ENCODE measurements around the gene SNED1.

Gene SNED1

GRCh38 chr2:240991378-240992263 lies 6.8 kb upstream of the SNED1 start:
- DNase-seq (ENCODE audit: low read depth in 3 of 3, low spot score in 1 of 3): no peak

GRCh38 chr2:240992572-240993291 lies 5.7 kb upstream of the SNED1 start:
- no peak for DNase-seq (ENCODE audit: low read depth in 3 of 3, low spot score in 1 of 3)

- DNase-seq (ENCODE audit: low read depth in 3 of 3, low spot score in 1 of 3): no peak
Observed at GRCh38 chr2:240993446-240994170, 4.8 kb upstream of the SNED1 start.

- no peak for DNase-seq (ENCODE audit: low read depth in 3 of 3, low spot score in 1 of 3)
Observed at GRCh38 chr2:240994171-240994896, 4.1 kb upstream of the SNED1 start.

GRCh38 chr2:240995041-240996021 lies 3.1 kb upstream of the SNED1 start:
- DNase-seq (ENCODE audit: low read depth in 3 of 3, low spot score in 1 of 3): no peak

GRCh38 chr2:240996161-240996833 lies 2.1 kb upstream of the SNED1 start:
- DNase-seq (ENCODE audit: low read depth in 3 of 3, low spot score in 1 of 3): no peak

GRCh38 chr2:240996834-240997140 lies 1.6 kb upstream of the SNED1 start:
- no peak for DNase-seq (ENCODE audit: low read depth in 3 of 3, low spot score in 1 of 3)

- no peak for DNase-seq (ENCODE audit: low read depth in 3 of 3, low spot score in 1 of 3)
Observed at GRCh38 chr2:240997141-240997855, 1.1 kb upstream of the SNED1 start.

GRCh38 chr2:240998706-240998994 lies 232 bp downstream of the SNED1 start:
- DNase-seq (ENCODE audit: low read depth in 3 of 3, low spot score in 1 of 3): no peak

- no peak for DNase-seq (ENCODE audit: low read depth in 3 of 3, low spot score in 1 of 3)
Observed at GRCh38 chr2:240998995-240999791, 775 bp downstream of the SNED1 start.

- no peak for DNase-seq (ENCODE audit: low read depth in 3 of 3, low spot score in 1 of 3)
Observed at GRCh38 chr2:240999873-241000541, 1.6 kb downstream of the SNED1 start.

GRCh38 chr2:241000831-241001321 lies 2.5 kb downstream of the SNED1 start:
- DNase-seq (ENCODE audit: low read depth in 3 of 3, low spot score in 1 of 3): no peak

GRCh38 chr2:241001413-241002274 lies 3.2 kb downstream of the SNED1 start:
- DNase-seq (ENCODE audit: low read depth in 3 of 3, low spot score in 1 of 3): no peak

GRCh38 chr2:241002275-241003046 lies 4.0 kb downstream of the SNED1 start:
- DNase-seq (ENCODE audit: low read depth in 3 of 3, low spot score in 1 of 3): no peak

GRCh38 chr2:241003047-241003360 lies 4.6 kb downstream of the SNED1 start:
- DNase-seq (ENCODE audit: low read depth in 3 of 3, low spot score in 1 of 3): no peak

- no peak for DNase-seq (ENCODE audit: low read depth in 3 of 3, low spot score in 1 of 3)
Observed at GRCh38 chr2:241003369-241003768, 5.0 kb downstream of the SNED1 start.

All from stimulated activated CD4-positive, alpha-beta T cell treated with anti-CD3 and anti-CD28 coated beads, TNF-alpha, amount 100 ng/mL, for 1 hour (primary cell).